Calu3 (cell line): ENCODE results near the gene IDUA. TPM values are rescaled to one million over a fixed set of nuclear protein-coding genes. Genes with fewer than 3 reads are reported as not detected.

Experiments used
- total RNA-seq: library from RNA; stranded (reverse); gene quantifications from 2 replicates; pipeline ENCODE4 v1.2.3, GENCODE V29; 2022

The IDUA gene
- total RNA-seq, 1 experiment from 2014 or later, result 38.8 TPM

Other genes with a start within 250 kb of the IDUA start
- gene CPLX1, start 160.9 kb upstream of the IDUA start, total RNA-seq, result 0.42 and 0.93 TPM in 2 replicates
- 91.3 and 94.1 TPM in 2 replicates for gene GAK, start 54.7 kb upstream of the IDUA start, total RNA-seq
- gene TMEM175, start 54.6 kb upstream of the IDUA start, total RNA-seq, result 18.8 and 24.2 TPM in 2 replicates
- 8.8 and 11.8 TPM in 2 replicates for gene DGKQ, start 13.5 kb upstream of the IDUA start, total RNA-seq
- 0.49 and 0.68 TPM in 2 replicates for gene SLC26A1, start 6.4 kb downstream of the IDUA start, total RNA-seq
- 36.8 and 43.2 TPM in 2 replicates for gene FGFRL1, start 24.6 kb downstream of the IDUA start, total RNA-seq
- not detected in 2 replicates for gene RNF212, start 126.5 kb downstream of the IDUA start, total RNA-seq
- gene SPON2, start 185.5 kb downstream of the IDUA start, total RNA-seq, result 2.2 and 2.4 TPM in 2 replicates